Activated T-cell treated with anti-CD3 and anti-CD28 coated beads for 48 hours (primary cell): ENCODE data around the gene RGS17.
"Not testable (repeated sequence)": the region's sequence is repeated elsewhere in the genome, so short reads cannot be mapped to it uniquely, and the experiment has no call there.

Experiments
- DNase-seq: peaks from one replicate; pipeline ENCODE4 v3.0.0-alpha.2; 2020; ENCODE audit warnings: low read depth

The RGS17 gene

GRCh38 chr6:153125032-153125431 is 6.0 kb downstream of the RGS17 start:
- no peak for DNase-seq

GRCh38 chr6:153123801-153124200 is 7.3 kb downstream of the RGS17 start:
- DNase-seq = no peak

DNA sequence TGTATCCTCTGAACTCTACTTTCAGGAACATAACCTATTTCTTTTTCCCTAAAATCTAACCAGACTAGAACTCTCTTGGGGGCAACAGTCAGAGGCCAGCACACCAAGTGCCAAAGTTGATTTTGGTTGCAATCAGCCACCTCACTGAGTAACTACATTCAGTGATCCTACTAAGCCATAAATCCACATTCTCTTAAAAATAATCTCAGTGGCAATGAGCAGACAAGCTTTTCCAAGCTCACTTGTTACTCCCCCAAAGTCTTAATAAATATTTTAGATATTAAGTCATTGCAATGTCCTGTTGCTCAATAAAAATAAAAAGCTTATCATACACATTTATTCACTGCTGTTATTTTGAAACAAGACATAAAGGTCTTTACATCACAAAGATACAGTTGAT is 9.8 kb downstream of the RGS17 start:
- no peak for DNase-seq

- no peak for DNase-seq
These were observed 12.8 kb downstream of the RGS17 start for GRCh38 chr6:153117986-153118879.

DNA sequence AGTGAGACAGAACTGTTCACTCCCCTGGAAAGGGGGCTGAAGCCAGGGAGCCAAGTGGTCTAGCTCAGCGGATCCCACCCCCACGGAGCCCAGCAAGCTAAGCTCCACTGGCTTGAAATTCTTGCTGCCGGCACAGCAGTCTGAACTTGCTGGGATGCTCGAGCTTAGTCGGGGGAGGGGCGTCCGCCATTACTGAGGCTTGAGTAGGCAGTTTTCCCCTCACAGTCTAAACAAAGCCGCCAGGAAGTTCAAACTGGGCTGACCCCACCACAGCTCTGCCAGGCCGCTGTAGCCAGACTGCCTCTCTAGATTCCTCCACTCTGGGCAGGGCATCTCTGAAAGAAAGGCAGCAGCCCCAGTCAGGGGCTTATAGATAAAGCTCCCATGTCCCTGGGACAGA is 20.0 kb downstream of the RGS17 start:
- not testable (repeated sequence) for DNase-seq

DNA sequence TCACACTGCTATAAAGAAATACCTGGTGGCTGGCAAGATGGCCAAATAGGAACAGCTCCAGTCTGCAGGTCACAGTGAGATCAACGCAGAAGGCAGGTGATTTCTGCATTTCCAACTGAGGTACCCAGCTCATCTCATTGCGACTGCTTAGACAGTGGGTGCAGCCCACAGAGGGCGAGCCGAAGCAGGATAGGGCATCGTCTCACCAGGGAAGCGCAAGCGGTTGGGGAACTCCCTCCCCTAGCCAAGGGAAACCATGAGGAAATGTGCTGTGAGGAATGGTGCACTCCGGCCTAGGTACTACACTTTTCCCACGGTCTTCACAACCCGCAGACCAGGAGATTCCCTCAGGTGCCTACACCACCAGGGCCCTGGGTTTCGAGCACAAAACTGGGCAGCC is 20.5 kb downstream of the RGS17 start:
- not testable (repeated sequence) for DNase-seq

DNA sequence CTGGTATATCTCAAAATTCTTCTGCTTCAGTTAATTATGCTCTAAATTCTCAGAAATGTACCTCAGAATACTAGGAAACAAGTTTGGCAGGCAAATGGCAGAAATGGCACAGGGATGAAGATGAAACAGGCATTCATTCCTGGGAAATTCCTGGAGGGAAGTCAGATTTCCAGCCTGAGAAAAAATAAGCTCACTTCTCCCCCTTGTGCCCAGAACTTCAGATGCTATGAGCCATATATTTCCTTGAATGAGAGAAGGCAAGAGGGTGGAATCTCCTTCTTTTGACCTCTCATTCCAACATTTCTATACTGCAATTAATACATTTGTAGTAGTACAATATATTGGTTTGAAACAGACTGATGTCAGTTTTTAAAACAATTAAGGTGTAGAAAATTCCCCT is 22.8 kb downstream of the RGS17 start:
- DNase-seq = no peak

DNA sequence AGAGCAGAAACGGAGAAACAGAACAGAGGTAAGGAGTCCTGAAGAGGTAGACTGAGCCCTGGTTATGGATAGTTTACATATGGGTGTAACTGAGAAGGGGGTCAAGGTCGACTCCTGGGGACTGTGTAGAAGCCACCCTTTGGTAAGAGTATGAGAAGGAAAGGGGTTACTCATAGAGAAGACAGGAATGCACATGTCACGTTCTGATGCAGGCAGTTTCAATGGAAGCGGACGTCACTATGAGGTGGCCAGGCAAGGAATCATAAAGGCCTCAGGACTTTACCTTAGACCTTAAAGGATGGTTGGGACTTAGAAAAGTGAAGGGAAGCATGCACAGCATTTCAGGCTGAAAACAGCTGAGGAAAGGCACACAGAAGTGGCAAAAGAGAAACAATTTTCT is 25.1 kb downstream of the RGS17 start:
- DNase-seq = no peak

DNA sequence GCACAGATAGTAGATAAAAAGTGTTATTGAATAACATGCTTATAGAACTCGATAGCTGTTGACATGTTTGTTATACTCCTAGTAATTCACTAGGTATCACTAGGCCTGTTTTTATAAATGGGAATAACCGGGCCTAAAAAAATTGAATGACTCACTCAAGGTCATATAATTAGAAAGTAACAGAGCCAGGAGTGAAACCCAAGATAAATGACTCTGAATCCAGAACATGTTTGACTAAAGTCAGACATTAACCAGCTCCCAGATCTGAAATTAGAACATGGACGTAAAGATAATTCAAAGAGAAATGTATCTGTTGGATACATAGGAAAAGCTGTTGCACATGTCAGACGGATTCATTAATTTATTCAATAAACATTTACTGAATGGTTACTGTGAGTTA is 26.9 kb downstream of the RGS17 start:
- DNase-seq = no peak

DNA sequence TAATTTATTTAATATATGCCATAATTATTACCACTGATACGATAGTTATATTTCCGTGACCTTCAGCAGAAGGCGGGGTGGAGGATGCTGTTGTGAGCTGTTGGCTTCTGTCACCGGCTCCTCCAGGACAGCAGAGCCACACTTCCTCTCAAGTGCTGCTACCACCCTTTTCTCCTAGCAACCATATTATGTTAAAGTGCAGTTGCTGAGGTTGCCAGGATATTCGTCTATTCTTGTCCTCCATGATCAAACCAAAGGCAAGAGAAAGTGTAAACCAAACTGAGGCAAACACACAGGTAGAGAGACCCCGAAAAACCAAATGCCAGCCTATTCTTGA is 27.8 kb downstream of the RGS17 start:
- DNase-seq = no peak

GRCh38 chr6:153102605-153103318 is 28.3 kb downstream of the RGS17 start:
- no peak for DNase-seq

GRCh38 chr6:153101461-153101860 is 29.6 kb downstream of the RGS17 start:
- no peak for DNase-seq

- DNase-seq = no peak
These were observed 31.4 kb downstream of the RGS17 start for GRCh38 chr6:153099636-153100035.

- no peak for DNase-seq
These were observed 34.3 kb downstream of the RGS17 start for GRCh38 chr6:153096792-153097191.

DNA sequence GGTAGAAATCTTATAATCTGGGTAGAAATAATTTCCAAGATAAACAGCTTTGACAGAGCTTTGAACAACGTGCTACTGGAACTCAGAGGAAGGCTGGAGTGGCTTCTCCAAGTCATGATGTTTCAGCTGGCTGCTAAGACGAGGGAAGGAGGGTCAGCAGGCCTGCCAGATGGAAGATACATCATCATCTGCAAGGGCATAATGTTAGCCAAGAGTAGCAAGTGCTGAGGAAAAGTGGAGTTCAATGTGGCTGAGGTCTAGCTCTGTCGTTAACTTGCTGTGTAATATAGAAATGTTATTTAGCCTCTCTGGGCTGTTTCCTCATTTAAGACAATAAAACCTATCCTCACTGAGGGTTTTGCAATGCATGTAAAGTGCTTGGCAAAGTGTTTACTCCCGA is 35.1 kb downstream of the RGS17 start:
- DNase-seq = no peak

- no peak for DNase-seq
These were observed 38.7 kb downstream of the RGS17 start for GRCh38 chr6:153092082-153093013.

- DNase-seq = no peak
These were observed 40.7 kb downstream of the RGS17 start for GRCh38 chr6:153090241-153090930.

DNA sequence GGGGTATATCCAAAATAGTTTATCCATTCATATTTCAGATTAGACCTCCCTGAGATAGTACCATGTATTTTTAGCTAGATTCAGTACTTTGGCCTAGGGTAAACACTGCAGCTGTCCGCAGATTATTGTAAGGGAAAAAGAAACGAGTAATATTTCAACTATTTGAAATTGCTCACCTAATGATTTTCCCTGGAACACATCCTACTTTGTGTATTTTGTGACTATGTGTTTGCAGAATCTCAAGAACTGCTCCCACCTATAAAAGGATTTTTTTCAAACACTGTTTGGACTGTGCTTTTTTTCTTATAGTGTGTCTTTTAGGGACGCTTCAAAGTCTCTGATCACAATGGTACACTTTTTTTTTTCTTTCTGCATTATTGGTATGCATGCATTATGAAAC is 42.3 kb downstream of the RGS17 start:
- no peak for DNase-seq

GRCh38 chr6:153087436-153087835 is 43.6 kb downstream of the RGS17 start:
- no peak for DNase-seq

DNA sequence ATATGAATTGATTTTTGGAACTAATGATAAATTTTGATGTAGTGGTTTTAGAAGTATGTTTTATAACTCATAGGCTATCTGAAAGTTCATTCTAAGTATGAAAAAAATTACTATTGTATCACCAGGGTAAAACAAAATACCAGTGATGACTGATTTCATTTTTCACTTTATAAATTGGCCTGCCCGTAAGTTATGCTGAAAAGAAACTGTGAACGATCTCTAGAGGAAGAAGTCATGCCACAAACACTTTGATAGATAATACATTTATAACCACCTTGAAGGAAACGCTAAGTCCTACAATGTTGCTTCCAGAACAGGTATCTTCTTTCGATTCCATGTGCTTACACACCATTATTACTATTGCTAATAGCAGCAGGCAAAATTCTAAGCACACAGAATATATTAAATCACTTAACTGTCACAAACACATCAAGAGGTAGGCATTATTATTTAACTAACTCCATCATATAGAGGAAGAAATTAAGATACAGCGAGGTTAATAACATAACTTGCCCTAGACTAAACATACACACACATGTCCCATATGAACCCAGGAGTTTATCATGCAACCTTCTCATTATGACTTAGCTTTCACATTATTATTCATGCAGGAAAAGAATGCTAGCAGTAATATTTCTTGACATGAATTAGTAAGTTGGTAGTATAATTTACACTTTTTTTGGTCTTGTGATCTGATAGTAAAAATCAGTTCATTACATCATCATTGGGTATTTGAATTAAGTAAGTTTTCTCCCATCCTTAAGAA is 44.7 kb downstream of the RGS17 start:
- no peak for DNase-seq

- DNase-seq = no peak
These were observed 45.8 kb downstream of the RGS17 start for GRCh38 chr6:153085239-153085638.
